ENCODE data around the gene RPS16.

The RPS16 gene

GRCh38 chr19:39405958-39406655 lies 29.6 kb downstream of the RPS16 start:
- DNase-seq: no peak

DNA sequence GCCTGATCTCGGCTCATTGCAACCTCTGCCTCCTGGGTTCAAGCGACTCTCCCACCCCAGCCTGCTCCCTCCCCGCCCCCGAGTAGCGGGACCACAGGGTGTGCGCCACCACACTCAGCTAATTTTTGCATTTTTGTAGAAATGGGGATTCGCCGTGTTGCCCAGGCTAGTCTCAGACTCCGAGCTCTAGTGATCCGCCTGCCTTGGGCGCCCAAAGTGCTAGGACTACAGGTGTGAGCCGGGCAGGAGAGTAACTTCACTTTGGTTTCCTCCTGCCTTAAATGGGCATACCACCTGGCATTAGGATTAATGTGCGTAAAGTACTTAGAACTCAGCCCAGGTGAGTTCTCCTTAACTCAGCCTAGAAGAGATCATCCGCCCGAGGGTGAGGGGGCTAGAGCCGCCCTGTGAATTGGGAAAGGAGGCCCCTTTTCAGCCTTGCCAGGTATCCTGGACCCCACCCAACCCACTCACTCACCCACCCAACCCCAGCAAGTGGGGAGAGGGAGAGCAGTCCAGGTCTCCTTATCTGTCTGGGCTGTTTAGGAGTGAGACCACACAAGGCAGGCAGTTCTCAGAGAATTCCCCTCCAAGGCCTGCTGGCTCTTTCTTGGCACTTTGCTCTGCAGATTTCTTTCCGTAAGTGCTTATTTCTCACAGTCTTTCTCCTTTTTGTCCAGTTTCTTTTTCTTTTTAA lies 30.3 kb downstream of the RPS16 start:
- no peak for DNase-seq

DNA sequence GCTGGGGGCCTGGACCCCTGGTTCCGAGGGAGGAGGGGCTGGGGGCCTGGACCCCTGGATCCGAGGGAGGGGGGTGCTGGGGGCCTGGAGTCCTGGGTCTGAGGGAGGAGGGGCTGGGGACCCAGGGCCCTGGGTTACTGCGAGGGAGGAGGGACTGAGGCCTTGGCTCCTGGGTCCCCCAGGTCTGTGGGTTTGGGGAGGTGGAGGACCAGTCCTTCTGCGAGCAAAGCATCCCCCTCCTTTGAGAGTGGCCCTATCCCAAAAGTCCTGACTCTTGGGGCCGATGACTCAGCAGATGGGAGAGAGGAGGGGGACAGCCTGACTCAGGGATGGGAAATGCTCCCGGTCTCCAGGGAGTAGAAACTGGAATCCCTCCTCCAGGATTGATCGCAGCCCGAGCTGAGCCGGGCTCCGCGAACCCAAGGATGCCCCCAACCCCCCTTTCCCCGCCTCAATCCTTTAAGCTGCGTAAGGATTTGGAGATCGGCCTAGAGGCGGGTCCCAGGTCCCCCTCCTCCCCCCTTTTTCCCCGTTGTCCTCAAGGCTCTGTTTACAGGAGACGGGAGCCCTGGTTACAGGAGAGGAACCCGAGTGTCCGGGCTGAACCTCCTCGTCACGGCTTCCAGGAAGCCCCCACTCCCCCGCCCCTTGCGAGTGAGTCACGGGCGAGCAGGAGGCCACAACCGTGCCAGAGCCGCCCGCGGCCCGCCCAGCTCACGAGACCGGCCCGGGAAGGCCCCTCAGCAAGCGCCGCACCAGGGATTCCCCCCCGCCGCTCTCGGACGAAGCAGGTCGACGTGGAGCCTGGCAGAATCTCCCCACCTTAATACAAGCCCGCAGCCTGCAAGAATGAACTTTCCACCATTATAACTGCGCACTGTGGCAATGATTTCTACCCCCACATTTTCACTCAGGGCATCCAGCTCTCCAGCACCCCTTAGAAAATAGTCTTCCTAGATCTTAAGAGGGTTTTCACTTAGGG lies 32.1 kb downstream of the RPS16 start:
- DNase-seq: peak; percentile 2

- peak; percentile 7 for DNase-seq
These were observed 33.1 kb downstream of the RPS16 start for GRCh38 chr19:39402346-39403300.

DNA sequence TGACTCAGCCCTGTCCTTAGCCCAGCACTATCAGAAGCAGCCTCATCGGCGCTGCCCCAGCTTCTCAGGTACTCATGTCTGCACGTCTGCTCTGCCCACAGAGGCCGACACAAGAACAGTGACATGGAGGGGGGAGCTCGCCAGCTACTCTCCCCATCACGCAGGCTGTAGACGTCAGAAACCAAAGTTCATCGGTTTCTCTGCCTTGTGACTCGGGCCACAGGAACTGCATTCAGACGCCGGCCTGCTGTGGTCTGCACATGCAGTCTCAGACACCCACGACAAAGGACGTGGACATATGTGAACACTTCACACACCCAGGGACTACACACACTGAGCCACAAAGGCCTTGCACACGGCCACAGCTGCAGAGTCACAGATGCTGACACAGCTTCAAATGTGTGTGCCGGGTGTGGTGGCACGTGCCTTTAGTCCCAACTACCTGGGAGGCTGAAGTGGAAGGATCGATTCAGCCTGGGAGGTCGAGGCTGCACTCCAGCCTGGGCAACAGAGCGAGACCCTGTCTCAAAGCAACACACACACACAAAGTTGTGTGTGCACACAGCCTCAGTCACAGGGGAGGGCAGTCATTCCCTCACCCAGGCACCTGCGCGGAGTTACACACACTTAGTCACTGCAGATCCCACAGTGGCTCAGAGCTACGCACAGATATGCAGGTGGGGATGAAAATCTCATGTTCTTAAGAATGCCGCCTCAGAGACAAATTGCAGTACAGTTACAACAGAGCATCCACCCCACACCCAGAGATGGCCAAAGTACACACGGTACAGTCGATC lies 34.0 kb downstream of the RPS16 start:
- no peak for DNase-seq

GRCh38 chr19:39401070-39401548 lies 34.6 kb downstream of the RPS16 start:
- DNase-seq: no peak

DNA sequence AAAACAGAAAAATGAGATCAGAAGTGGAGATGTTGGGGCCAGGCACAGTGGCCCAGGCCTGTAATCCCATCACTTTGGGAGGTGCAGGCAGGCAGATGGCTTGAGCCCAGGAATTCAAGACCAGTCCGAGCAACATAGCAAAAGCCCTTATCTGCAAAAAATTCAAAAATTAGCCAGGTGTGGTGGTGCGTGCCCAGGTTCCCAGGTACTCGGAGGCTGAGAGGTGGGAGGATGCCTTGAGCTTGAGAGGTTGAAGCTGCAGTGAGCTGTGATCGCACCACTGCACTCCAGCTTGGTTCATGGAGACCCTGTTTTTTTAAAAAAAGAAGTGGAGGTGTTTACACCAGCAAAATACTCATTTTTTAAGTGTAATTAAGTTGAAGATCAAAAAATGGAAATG lies 35.7 kb downstream of the RPS16 start:
- no peak for DNase-seq

- no peak for DNase-seq
These were observed 36.1 kb downstream of the RPS16 start for GRCh38 chr19:39399668-39400050.

- no peak for DNase-seq
These were observed 37.4 kb downstream of the RPS16 start for GRCh38 chr19:39398297-39398864.

- DNase-seq: peak; percentile 4
These were observed 38.1 kb downstream of the RPS16 start for GRCh38 chr19:39397360-39398296.

GRCh38 chr19:39390751-39391437 lies 44.9 kb downstream of the RPS16 start, which contains the start of the genes MED29 and PAF1:
TSS of gene MED29 (plus strand) at chr19:39391378. CDS start at chr19:39391423, 45 bp downstream.
TSS of gene PAF1 (minus strand) at chr19:39391106. CDS start at chr19:39390864, 242 bp downstream.
- DNase-seq: peak; percentile 99

DNA sequence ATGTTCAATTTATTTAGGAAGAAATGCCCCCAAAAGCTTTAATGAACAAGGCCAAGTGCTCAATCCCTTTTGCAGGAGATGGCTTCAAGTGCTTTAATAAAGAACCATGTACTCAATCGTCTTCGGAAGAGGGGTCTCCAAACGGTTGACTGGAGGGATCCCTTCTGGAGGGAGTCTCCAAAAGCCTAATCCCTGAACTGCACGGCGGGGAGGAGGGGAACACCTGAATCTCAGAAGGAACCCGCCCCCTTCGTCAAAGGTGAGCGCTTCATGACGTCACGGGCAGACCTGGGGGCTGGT lies 45.3 kb downstream of the RPS16 start:
- DNase-seq: no peak

- no peak for DNase-seq
These were observed 45.9 kb downstream of the RPS16 start for GRCh38 chr19:39389631-39390414.

GRCh38 chr19:39388657-39389056 lies 47.1 kb downstream of the RPS16 start:
- DNase-seq: no peak

- no peak for DNase-seq
These were observed 49.2 kb downstream of the RPS16 start for GRCh38 chr19:39386557-39386956.

GRCh38 chr19:39385629-39386411 lies 49.9 kb downstream of the RPS16 start:
- no peak for DNase-seq

DNA sequence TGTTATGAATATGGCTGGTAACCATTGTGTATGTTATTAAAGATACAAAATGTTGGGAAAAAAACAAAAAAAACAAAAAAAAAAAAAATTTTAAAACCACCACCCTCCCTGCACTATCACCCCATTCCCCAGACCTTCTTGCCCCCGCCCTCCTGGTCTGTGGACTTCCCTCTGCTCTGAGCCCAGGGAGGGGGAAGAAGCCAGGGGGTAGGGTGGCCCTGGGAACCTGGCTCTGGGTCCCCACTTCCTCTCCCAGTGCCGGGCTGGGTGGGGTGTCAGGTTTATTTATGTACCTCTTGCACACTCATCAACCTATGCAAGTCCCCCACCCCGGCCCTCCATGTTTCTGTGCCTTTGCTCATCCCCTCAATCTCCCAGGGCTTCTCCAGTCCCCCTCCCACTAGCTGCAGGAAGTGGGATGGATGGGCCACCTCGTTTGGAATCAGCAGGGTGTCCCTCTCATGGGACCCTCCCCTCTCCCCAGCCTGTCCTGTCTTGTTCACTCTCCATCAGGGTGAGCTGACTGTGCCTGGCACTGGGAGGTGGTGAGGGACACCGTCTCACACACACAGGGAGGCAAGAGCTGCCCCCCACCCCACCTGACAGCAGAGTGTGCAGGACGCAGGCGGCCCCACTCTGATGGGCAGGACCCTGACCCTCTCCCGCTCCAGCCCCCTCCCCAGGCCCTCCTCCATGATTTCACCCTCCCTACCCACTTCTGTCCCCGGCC lies 50.7 kb downstream of the RPS16 start:
- no peak for DNase-seq

All from NCI-H1092 treated with DMSO at 0.1 percent for 48 hours (cell line).